Measurements from ENCODE around the gene HBM. TPM values are rescaled to one million over a fixed set of nuclear protein-coding genes. Genes with fewer than 3 reads are reported as not detected.
A peak's percentile ranks its signal among the peaks of the same experiment; 100 is the strongest.

HBM gene
- polyA plus RNA-seq, 1 donor (not counting 4 experiments of a cell fraction or from before 2014, with no cell fraction given), result not detected

GRCh38 chr16:180681-181564 lies 15.1 kb downstream of the HBM start:
- no peak for DNase-seq (ENCODE audit: low read depth, low spot score)

DNA sequence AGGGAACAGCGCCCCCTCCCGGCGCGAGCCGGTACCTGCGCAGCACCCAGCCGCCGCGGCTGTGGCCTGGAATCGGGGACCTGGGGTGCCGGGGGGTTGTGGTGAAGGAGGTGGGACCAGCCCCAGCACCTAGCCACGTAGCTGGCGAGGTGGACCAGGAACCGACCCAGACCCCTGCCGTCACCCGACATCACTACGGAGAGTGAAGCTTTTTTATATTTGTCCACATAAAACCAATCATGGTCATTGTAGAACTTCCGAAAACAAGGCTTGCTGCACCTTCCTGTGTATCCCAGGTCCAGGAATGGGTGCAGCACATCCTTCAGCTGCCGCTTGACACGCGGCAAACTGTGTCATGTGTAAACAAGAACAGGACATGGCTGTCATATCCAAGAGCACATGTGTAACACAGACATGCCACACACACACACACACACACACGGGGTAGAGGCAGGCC lies 15.8 kb downstream of the HBM start:
- Histone ChIP-seq H3K9me1 (ENCODE audit: control insufficient read depth, extremely low read depth, insufficient read depth, low read length) (no peaks in the 10 kb centered on the region), H3K27ac (ENCODE audit: control insufficient read depth, insufficient read depth, low read length) (no peak overlapping the region), H3K4me1 (ENCODE audit: control insufficient read depth, extremely low read depth, insufficient read depth, low read length) (peaks cover 8% of the 10 kb centered on the region), H3K4me3 (ENCODE audit: control insufficient read depth in 2 of 3, extremely low read depth in 1 of 3, insufficient read depth in 2 of 3, low read depth in 1 of 3, low read length in 3 of 3) (no peak overlapping the region), H3K36me3 (ENCODE audit: control insufficient read depth in 2 of 2, extremely low read depth in 1 of 2, insufficient read depth in 2 of 2, low read length in 2 of 2) (peaks cover 0 to 6% of the 10 kb centered on the region in 2 experiments), H3K9me3 (ENCODE audit: control insufficient read depth, low read depth, low read length) (no peaks in the 10 kb centered on the region), H3K79me2 (ENCODE audit: control insufficient read depth, insufficient read depth, low read length) (no peaks in the 10 kb centered on the region), H3K9ac (ENCODE audit: control insufficient read depth, extremely low read depth, insufficient read depth, low read length) (no peak overlapping the region), H3K4me2 (ENCODE audit: control insufficient read depth, extremely low read depth, insufficient read depth, low read depth, low read length) (peak overlapping the region; percentile 83), H2AFZ (ENCODE audit: control insufficient read depth, low read length) (no peak overlapping the region), H4K20me1 (ENCODE audit: control insufficient read depth, extremely low read depth, insufficient read depth, low read length) (no peaks in the 10 kb centered on the region), H3K27me3 (ENCODE audit: control insufficient read depth, extremely low read depth, insufficient read depth, low read length) (peaks cover 41% of the 10 kb centered on the region)
- TF ChIP-seq EZH2 (IDR thresholded peaks at IDR 0.05; ENCODE audit: low read length) (no peak), CTCF (optimal IDR thresholded peaks at IDR 0.05 in 1 of 3, IDR thresholded peaks at IDR 0.05 in 1 of 3, conservative IDR thresholded peaks at IDR 0.05 in 1 of 3; ENCODE audit: extremely low read depth in 1 of 3, insufficient read depth in 2 of 3, low read length in 3 of 3) (peak; percentile 67 to 95 (median 93))
- FAIRE-seq (peak; percentile 20), DNase-seq (ENCODE audit: low read depth, low spot score) (no peak)
- dilution Hi-C loops (cut with MboI; ENCODE audit: extremely low pct_ligation_motif_present, low sequenced_read_pairs), result no loop called here

More at GRCh38 chr16:180681-181564, 15.1 kb downstream of the HBM start:
- H3K27me3 ChIP-seq (ENCODE audit: control insufficient read depth, extremely low read depth, insufficient read depth, low read length), result peaks cover 41% of the 10 kb centered on the region
- H3K36me3 ChIP-seq (ENCODE audit: control insufficient read depth in 2 of 2, extremely low read depth in 1 of 2, insufficient read depth in 2 of 2, low read length in 2 of 2), result peaks cover 0 to 6% of the 10 kb centered on the region in 2 experiments
- no peaks in the 10 kb centered on the region for H3K9me1 ChIP-seq (ENCODE audit: control insufficient read depth, extremely low read depth, insufficient read depth, low read length)
- no peaks in the 10 kb centered on the region for H4K20me1 ChIP-seq (ENCODE audit: control insufficient read depth, extremely low read depth, insufficient read depth, low read length)
- no peak for FAIRE-seq
- H3K27ac ChIP-seq (ENCODE audit: control insufficient read depth, insufficient read depth, low read length), result no peak overlapping the region
- H3K79me2 ChIP-seq (ENCODE audit: control insufficient read depth, insufficient read depth, low read length), result no peaks in the 10 kb centered on the region
- H3K4me3 ChIP-seq (ENCODE audit: control insufficient read depth in 2 of 3, extremely low read depth in 1 of 3, insufficient read depth in 2 of 3, low read depth in 1 of 3, low read length in 3 of 3), result peak overlapping the region; percentile 21 to 37 (median 22)
- H2AFZ ChIP-seq (ENCODE audit: control insufficient read depth, low read length), result no peak overlapping the region
- dilution Hi-C loops (cut with MboI; ENCODE audit: extremely low pct_ligation_motif_present, low sequenced_read_pairs), result no loop called here
- no peaks in the 10 kb centered on the region for H3K9me3 ChIP-seq (ENCODE audit: control insufficient read depth, low read depth, low read length)
- peak overlapping the region; percentile 83 for H3K4me2 ChIP-seq (ENCODE audit: control insufficient read depth, extremely low read depth, insufficient read depth, low read depth, low read length)
- no peak overlapping the region for H3K9ac ChIP-seq (ENCODE audit: control insufficient read depth, extremely low read depth, insufficient read depth, low read length)
- H3K4me1 ChIP-seq (ENCODE audit: control insufficient read depth, extremely low read depth, insufficient read depth, low read length), result peaks cover 8% of the 10 kb centered on the region
- TF ChIP-seq CTCF (optimal IDR thresholded peaks at IDR 0.05 in 1 of 3, IDR thresholded peaks at IDR 0.05 in 1 of 3, conservative IDR thresholded peaks at IDR 0.05 in 1 of 3; ENCODE audit: extremely low read depth in 1 of 3, insufficient read depth in 2 of 3, low read length in 3 of 3) (peak in 2 of 3 experiments; percentile 19 to 40), EZH2 (IDR thresholded peaks at IDR 0.05; ENCODE audit: low read length) (no peak)

Measured in keratinocyte (primary cell).